DND-41 (cell line): Measurements from ENCODE around the gene ARHGAP35.

ENCODE experiments used
- ATAC-seq: fragments of 200-7000 bp; cut with Tn5 transposase; 3 replicates; pipeline ENCODE4 v1.9.1; 2021; ENCODE audit warnings: low read depth; ENCODE audit not compliant: insufficient read depth
- DNase-seq: peaks from one replicate; pipeline ENCODE4 v3.0.0-alpha.2; 2020
- H2AFZ ChIP-seq: 2 replicates; pipeline ENCODE4 v1.6.0; 2012; ENCODE audit warnings: low read depth, low read length
- H3K27ac ChIP-seq: 2 replicates; pipeline ENCODE4 v1.5.1; 2012; ENCODE audit warnings: low read length, inconsistent platforms
- H3K27me3 ChIP-seq: fragments of 200-600 bp; sonication (generic); 2 replicates; pipeline ENCODE4 v1.6.0; 2012; ENCODE audit warnings: low read length, mild to moderate bottlenecking, inconsistent platforms; ENCODE audit not compliant: insufficient read depth, poor library complexity
- H3K36me3 ChIP-seq: 2 replicates; pipeline ENCODE4 v1.5.1; 2012; ENCODE audit warnings: low read length, inconsistent platforms; ENCODE audit not compliant: insufficient read depth
- H3K4me1 ChIP-seq: 2 replicates; pipeline ENCODE4 v1.5.1; 2012; ENCODE audit warnings: mild to moderate bottlenecking, low read length; ENCODE audit not compliant: insufficient read depth
- H3K4me2 ChIP-seq: 2 replicates; pipeline ENCODE4 v1.6.0; 2012; ENCODE audit warnings: mild to moderate bottlenecking, moderate library complexity, low read length, inconsistent platforms; ENCODE audit not compliant: insufficient read depth
- H3K4me3 ChIP-seq, 2 experiments: fragments of 200-600 bp in 1 of 2; shearing (Covaris generic) in 1 of 2; 2 replicates each; pipeline ENCODE4 v1.5.1; 2012 to 2016; ENCODE audit warnings: inconsistent platforms in 2 of 2, low read length in 2 of 2, mild to moderate bottlenecking in 2 of 2, low read depth in 1 of 2, moderate library complexity in 1 of 2
- H3K79me2 ChIP-seq: 2 replicates; pipeline ENCODE4 v1.6.0; 2012; ENCODE audit warnings: low read length, inconsistent platforms; ENCODE audit not compliant: insufficient read depth
- H3K9ac ChIP-seq: 2 replicates; pipeline ENCODE4 v1.6.0; 2012; ENCODE audit warnings: low read depth, mild to moderate bottlenecking, inconsistent platforms, low read length, moderate library complexity
- H3K9me3 ChIP-seq: 2 replicates; pipeline ENCODE4 v1.5.1; 2012; ENCODE audit warnings: low read length, moderate library complexity, mild to moderate bottlenecking, inconsistent platforms; ENCODE audit not compliant: insufficient read depth, severe bottlenecking
- H4K20me1 ChIP-seq: 2 replicates; pipeline ENCODE4 v1.6.0; 2012; ENCODE audit warnings: low read length; ENCODE audit not compliant: insufficient read depth
- EZH2 ChIP-seq: IDR thresholded peaks from 3 replicates; pipeline ENCODE4 v1.6.1; 2012; ENCODE audit warnings: borderline replicate concordance, low read depth, mild to moderate bottlenecking, moderate library complexity, low read length, inconsistent platforms; ENCODE audit not compliant: severe bottlenecking
- TF ChIP-seq, protein P1 (sequence below): IDR thresholded peaks from 2 replicates; pipeline ENCODE4 v1.5.1; 2012; ENCODE audit warnings: borderline replicate concordance, low read length, moderate library complexity, mild to moderate bottlenecking; ENCODE audit not compliant: poor library complexity, severe bottlenecking; ENCODE audit errors: extremely low read depth

Gene ARHGAP35

DNA sequence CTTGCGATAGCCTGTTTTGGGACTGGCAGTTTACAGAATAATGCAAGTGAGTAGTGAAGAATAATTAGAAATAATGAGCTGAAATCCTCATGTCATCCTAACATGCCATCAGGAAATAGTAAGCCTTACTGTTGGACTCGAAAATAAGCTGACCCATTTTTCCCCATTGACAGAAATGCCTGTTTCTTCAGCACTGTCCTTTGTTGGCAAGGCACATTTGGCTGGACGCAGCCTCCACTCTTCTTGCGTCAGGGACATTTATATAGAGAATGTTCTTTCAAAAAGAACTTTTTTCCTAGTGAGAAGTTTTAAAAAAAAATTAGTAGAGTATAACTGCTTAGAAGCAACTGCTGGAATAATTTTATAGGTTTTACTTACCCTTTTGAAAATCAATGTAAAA is 47.1 kb downstream of the ARHGAP35 start:
- H3K4me3 ChIP-seq: no peak overlapping the region
- H3K4me2 ChIP-seq: no peak overlapping the region
- ATAC-seq (no peak), DNase-seq (no peak)
- peaks cover 52% of the 10 kb centered on the region for H4K20me1 ChIP-seq
- TF ChIP-seq EZH2: no peak
- TF ChIP-seq, protein P1, sequence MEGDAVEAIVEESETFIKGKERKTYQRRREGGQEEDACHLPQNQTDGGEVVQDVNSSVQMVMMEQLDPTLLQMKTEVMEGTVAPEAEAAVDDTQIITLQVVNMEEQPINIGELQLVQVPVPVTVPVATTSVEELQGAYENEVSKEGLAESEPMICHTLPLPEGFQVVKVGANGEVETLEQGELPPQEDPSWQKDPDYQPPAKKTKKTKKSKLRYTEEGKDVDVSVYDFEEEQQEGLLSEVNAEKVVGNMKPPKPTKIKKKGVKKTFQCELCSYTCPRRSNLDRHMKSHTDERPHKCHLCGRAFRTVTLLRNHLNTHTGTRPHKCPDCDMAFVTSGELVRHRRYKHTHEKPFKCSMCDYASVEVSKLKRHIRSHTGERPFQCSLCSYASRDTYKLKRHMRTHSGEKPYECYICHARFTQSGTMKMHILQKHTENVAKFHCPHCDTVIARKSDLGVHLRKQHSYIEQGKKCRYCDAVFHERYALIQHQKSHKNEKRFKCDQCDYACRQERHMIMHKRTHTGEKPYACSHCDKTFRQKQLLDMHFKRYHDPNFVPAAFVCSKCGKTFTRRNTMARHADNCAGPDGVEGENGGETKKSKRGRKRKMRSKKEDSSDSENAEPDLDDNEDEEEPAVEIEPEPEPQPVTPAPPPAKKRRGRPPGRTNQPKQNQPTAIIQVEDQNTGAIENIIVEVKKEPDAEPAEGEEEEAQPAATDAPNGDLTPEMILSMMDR: no peak
- H3K27ac ChIP-seq: no peak overlapping the region
- no peaks in the 10 kb centered on the region for H3K36me3 ChIP-seq
- no peaks in the 10 kb centered on the region for H3K27me3 ChIP-seq
- no peak overlapping the region for H3K9ac ChIP-seq
- peaks cover 90% of the 10 kb centered on the region for H3K79me2 ChIP-seq
- no peaks in the 10 kb centered on the region for H3K9me3 ChIP-seq
- H3K4me1 ChIP-seq: 0 out of 2 replicates have a peak, but pooled peaks cover under 1% of the 10 kb centered on the region
- no peak overlapping the region for H2AFZ ChIP-seq

DNA sequence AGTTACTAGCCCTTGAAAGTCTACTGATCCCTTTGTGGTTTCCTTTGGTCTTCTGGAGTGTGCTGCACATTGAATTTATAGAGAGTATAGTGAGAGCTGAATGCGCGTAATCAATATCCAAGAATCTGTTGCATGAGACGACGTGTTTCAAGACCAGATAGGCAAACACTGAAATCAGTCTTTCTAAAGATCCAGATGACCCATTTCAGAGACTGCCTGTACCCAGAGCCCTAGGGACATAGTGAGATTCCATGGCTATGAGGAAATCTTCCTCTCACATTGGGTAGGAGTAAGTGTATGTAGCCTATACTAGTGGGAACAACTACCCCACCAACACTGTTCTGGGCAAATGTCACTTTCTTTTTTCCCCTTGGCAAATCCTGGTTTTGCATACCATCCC is 48.6 kb downstream of the ARHGAP35 start:
- no peaks in the 10 kb centered on the region for H3K9me3 ChIP-seq
- H4K20me1 ChIP-seq: peaks cover 44% of the 10 kb centered on the region
- no peak overlapping the region for H2AFZ ChIP-seq
- H3K4me2 ChIP-seq: no peak overlapping the region
- peaks cover 12% of the 10 kb centered on the region for H3K4me1 ChIP-seq
- H3K36me3 ChIP-seq: no peaks in the 10 kb centered on the region
- peaks cover 90% of the 10 kb centered on the region for H3K79me2 ChIP-seq
- TF ChIP-seq, protein P1: no peak
- no peak for TF ChIP-seq EZH2
- H3K27ac ChIP-seq: no peak overlapping the region
- no peak for DNase-seq
- no peak overlapping the region for H3K9ac ChIP-seq
- ATAC-seq: no peak
- H3K4me3 ChIP-seq: no peak overlapping the region
- no peaks in the 10 kb centered on the region for H3K27me3 ChIP-seq
